ENCODE data around the gene CACNA1B.

CACNA1B gene

DNA sequence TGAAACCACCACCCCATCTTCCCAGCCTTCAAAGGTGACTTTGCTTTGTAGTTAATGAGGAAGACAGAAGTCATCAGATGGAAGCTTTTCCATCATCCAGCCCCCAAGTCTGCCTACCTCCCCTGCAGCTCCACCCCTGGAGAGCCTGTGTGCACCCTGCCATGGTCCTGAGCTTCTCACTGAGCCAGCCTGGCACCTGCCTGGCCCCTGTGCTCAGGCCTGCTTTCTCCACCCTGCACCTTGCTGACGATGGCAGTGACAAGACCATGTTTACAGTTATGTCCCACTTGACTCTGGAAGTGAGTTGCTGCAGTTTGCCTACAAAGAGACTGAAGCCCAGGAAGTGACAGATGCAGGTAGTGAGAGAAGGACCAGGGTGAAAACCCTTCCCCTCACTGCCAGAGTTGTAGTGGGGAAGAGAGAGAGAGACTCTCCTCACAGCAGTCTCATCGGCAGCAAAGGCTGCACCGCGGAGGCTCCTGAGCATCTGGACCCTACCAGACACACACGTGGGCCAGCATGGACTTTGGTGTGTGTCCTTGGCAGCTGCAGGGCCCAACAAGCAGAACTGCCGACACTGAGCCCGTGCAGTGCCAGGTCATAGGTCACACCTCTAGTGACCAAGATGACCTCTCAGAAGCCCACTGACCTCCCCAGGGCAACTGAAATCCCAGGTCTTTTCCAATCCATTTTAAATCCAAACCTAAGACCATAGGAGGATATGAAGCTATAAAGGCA lies 107.1 kb downstream of the CACNA1B start:
- no peak for DNase-seq (ENCODE audit: low read depth in 3 of 3)

GRCh38 chr9:137985637-137986071 lies 108.1 kb downstream of the CACNA1B start:
- no peak for DNase-seq (ENCODE audit: low read depth in 3 of 3)

DNA sequence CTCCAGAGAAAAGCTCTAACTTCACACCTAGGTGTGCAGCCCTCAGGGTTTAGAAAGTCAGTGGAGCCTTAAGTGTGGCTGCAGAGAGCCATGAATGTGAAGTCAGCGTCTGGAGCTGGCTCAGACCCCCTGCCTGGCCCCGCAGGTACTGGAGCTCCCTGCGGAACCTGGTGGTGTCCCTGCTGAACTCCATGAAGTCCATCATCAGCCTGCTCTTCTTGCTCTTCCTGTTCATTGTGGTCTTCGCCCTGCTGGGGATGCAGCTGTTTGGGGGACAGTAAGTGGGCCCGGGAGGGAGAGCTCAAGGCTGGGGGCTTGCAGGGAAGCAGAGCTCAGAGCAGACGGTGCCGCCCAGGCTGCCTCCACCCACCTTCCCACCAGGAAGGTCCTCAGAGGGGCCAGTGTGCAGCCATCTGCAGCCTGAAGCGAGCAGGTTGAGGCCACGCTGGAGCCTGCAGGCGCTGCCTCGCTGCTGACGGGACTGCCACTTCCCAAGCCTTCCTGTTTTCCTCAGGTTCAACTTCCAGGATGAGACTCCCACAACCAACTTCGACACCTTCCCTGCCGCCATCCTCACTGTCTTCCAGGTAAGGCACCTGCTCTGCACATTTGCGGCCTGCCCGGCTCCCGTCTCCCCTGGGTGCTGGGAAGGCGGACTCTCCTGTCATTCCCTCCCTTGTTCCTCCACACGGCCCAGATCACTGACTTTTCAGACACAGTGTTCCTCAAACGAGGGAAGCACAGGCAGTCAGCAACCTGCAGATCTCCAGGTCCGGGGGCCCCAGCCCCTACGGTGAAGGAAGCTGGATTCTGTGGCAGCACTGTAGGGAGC lies 108.9 kb downstream of the CACNA1B start:
- no peak for DNase-seq (ENCODE audit: low read depth in 3 of 3)

DNA sequence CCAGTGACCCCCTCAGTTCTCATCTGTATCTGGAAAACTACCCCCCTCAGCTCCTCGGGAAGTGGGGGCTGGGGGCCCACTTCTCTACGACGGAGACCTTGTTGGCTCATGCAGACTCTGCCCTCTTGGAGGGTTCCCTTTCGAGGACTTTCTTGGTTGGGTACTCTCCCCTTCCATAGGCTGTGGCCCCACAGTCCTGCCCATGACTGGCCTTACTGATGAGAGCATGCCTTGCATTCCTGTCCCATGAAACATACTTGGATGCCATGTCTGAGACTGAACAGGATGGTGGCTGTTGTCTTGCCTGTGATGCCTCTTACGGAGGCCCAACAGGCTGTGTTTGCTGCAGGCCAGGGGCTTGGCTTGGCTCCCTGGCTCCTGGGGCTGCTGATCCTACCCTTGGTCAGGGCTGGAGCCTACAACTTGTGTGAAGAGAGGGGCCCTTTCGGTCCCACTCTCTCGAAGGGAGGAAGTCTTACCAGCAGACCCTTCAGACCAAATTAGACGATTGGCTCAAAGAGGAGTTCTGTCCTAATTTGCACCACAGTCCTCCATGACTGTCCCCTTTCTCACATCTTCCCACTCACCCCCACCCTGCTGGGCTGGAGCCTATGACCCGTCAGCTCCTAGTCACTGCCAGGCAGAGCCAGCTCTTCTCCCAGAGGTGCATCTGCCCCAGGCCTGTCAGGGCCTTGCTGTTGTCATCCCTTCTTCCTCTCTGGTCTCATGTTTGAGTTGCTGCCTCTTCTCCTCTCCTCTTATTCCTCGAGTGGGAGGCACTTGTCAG lies 109.9 kb downstream of the CACNA1B start:
- DNase-seq (ENCODE audit: low read depth in 3 of 3), result no peak

- no peak for DNase-seq (ENCODE audit: low read depth in 3 of 3)
Measured at GRCh38 chr9:137988051-137988450, 110.5 kb downstream of the CACNA1B start.

DNA sequence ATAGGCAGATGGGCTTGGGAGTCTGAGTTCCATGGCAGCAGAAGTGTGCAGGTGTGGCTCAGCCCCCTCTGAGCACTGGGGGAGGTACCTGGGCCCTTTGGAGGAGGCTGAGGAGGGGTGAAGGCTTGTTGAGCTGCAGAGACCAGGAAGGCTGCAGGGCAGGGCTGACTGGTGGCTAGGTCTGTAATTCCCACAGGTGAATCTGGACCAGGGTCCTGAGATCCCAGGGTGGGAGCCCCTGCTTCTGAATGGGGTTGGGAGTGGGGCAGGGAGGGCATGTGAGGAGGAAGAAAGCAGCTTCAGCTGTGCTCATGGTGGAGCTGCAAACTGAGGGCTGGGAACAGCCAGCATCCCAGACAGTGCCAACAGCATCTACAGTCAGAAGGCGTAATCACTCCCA lies 111.1 kb downstream of the CACNA1B start:
- DNase-seq (ENCODE audit: low read depth in 3 of 3), result no peak

DNA sequence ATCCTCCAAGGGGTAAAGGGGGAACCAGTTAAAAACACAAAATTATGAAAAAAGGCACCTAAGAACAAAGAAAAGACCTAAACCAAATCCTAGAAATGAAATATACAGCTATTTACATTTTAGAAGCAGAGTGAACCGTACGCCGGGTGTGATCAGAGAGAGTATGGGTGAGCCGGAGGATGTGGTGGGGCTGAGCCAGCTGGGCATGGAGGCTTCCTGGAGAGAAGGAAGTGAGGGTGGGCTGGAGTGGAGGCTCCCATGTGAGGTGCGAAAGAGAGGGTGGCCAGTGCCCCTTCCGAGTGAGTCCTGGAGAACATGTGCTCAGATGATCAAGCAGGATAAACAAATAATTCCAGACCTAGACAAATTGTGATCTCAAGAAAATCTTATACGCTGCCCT lies 111.6 kb downstream of the CACNA1B start:
- DNase-seq (ENCODE audit: low read depth in 3 of 3), result no peak

GRCh38 chr9:137989999-137990715 lies 112.6 kb downstream of the CACNA1B start:
- no peak for DNase-seq (ENCODE audit: low read depth in 3 of 3)

GRCh38 chr9:138003485-138004190 lies 126.1 kb downstream of the CACNA1B start:
- DNase-seq (ENCODE audit: low read depth in 3 of 3), result no peak

GRCh38 chr9:138006576-138007233 lies 129.1 kb downstream of the CACNA1B start:
- DNase-seq (ENCODE audit: low read depth in 3 of 3), result no peak

DNA sequence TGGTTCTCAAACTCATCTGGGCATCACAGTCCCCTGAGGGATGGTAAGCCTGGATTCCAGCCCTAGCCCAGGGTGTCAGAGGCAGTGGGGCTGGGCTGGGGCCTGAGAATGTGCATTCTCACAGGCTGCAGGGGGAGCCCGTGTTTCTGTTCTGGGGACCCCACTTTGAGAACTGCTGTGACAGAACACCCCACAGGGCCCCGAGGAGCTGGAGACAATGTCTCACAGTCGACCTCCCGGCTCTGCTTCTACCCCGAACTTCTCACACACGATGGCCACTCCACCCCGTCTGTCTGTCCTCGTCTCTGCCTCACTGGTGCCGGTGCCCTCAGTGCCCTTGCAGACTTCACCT lies 130.0 kb downstream of the CACNA1B start:
- no peak for DNase-seq (ENCODE audit: low read depth in 3 of 3)

GRCh38 chr9:138007918-138008841 lies 130.6 kb downstream of the CACNA1B start:
- DNase-seq (ENCODE audit: low read depth in 3 of 3), result no peak

- no peak for DNase-seq (ENCODE audit: low read depth in 3 of 3)
Measured at GRCh38 chr9:138009016-138009802, 131.6 kb downstream of the CACNA1B start.

DNA sequence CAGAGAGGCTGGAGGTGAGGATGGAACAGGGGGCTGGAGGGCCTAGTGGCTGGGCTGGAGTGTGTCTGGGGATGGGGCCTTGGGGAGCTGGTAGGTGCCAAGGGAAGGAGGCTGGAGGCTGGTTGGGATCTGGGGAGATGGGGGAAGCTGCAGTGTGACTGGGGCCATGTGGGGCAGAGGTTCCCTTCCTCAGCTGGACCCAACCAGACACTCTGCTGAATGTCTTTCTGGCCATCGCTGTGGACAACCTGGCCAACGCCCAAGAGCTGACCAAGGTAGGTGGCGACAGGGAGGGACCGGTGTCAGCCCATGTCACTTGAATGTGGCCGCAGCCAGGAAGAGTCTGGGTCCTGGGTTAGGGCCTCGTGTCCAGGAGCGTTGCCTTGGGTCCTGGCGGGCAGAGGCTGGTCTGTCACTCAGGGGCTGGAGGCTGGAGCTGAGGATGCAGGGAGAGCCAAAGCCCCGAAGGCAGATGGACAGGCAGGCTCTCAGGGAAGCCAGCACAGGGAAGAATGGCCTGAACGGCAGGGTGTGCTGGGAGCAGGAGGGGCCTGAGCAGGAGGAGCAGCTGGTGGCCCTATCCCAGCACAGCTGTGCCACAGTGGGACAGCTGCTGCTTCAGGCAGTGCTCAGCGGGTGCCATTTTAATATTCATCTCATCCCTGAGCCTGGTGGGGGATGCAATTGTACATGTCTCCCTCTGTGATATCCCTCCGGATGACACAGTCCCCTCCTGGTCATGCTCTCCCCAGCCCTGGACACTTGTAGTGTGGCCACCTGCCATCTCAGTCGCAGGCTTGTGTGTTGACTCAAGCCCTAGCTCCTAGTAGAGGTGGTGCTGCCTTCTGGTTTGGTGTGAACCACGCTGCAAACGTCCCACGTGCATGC lies 132.5 kb downstream of the CACNA1B start:
- no peak for DNase-seq (ENCODE audit: low read depth in 3 of 3)

DNA sequence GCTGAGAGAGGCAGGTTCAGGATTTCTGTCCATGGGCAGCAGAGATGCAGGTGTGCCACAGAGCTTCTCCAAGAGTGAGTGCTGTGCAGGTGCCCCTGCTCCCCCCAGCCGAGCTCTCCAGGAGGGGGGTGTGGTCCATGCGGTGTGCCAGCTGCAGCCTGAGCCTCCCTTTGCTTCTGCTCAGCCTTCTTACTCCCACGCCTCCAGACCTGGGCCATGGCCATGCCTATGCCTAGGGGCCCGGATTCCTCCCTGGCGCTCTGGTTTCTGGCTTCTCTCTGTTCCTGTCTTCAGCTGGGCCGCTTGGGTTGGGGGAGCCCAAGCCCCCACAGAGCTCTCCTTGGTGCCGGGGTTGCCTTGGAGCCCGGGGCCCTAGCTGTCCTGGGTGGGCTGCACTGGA lies 133.3 kb downstream of the CACNA1B start:
- DNase-seq (ENCODE audit: low read depth in 3 of 3), result no peak

GRCh38 chr9:138011951-138012500 lies 134.4 kb downstream of the CACNA1B start:
- no peak for DNase-seq (ENCODE audit: low read depth in 3 of 3)

- no peak for DNase-seq (ENCODE audit: low read depth in 3 of 3)
Measured at GRCh38 chr9:138013273-138013672, 135.7 kb downstream of the CACNA1B start.

Data from stimulated activated CD4-positive, alpha-beta T cell treated with anti-CD3 and anti-CD28 coated beads, TNF-alpha, amount 100 ng/mL, for 4 hours (primary cell).